ENCODE data around the gene TNFSF15. TPM values are rescaled to one million over a fixed set of nuclear protein-coding genes. Genes with fewer than 3 reads are reported as not detected.
A peak's percentile ranks its signal among the peaks of the same experiment; 100 is the strongest.

The TNFSF15 gene
- polyA plus RNA-seq, 3 donors: 0.07 to 1.1 (median 0.11) TPM

- H4K20me1 ChIP-seq (ENCODE audit: insufficient read depth, low read length): no peaks in the 10 kb centered on the region
- H3K4me1 Mint-ChIP-seq: no peaks in the 10 kb centered on the region
- intact Hi-C loops (cut with micrococcal nuclease): no loop called here
- no peaks in the 10 kb centered on the region for H3K27me3 ChIP-seq (ENCODE audit: control insufficient read depth in 2 of 2, insufficient read depth in 2 of 2, low read length in 2 of 2)
- H3K27ac ChIP-seq (ENCODE audit: low read depth in 1 of 2, low read length in 2 of 2): no peak overlapping the region
- H3K9ac ChIP-seq (ENCODE audit: insufficient read depth, low read length, poor library complexity, severe bottlenecking): no peak overlapping the region
- H3K9me3 Mint-ChIP-seq: no peaks in the 10 kb centered on the region
- H3K36me3 ChIP-seq (replicated peaks in 1 of 2; ENCODE audit: control insufficient read depth in 1 of 2, insufficient read depth in 2 of 2, low read length in 2 of 2): peaks cover 0 to 6% of the 10 kb centered on the region in 2 donors
- no peaks in the 10 kb centered on the region for H3K9me3 ChIP-seq (replicated peaks in 1 of 2; ENCODE audit: control insufficient read depth in 1 of 2, insufficient read depth in 1 of 2, low read length in 2 of 2)
- H3K4me3 Mint-ChIP-seq: no peak overlapping the region
- no peaks in the 10 kb centered on the region for H3K79me2 ChIP-seq (ENCODE audit: insufficient read depth, low read length)
- H3K36me3 Mint-ChIP-seq: no peaks in the 10 kb centered on the region
- no peak overlapping the region for H3K4me2 ChIP-seq (replicated peaks; ENCODE audit: extremely low read depth, low read length, poor library complexity, severe bottlenecking)
- no peak for DNase-seq
- H3K27ac Mint-ChIP-seq: no peak overlapping the region
- H3K4me1 ChIP-seq (ENCODE audit: control insufficient read depth in 1 of 2, insufficient read depth in 2 of 2, low read length in 2 of 2): no peaks in the 10 kb centered on the region
- no peak for TF ChIP-seq CTCF (IDR thresholded peaks at IDR 0.05)
- H3K27me3 Mint-ChIP-seq (ENCODE audit: low read depth in 3 of 3): peaks cover 0 to 2% (median 0%) of the 10 kb centered on the region in 3 donors
- WGBS (ENCODE audit: insufficient coverage): 100% methylated on average over 1 of the region's 6 CpGs
- H3K4me3 ChIP-seq (replicated peaks in 1 of 3; ENCODE audit: low read depth in 2 of 3, low read length in 3 of 3): no peak overlapping the region
- no peak overlapping the region for H2AFZ ChIP-seq (ENCODE audit: insufficient read depth, low read depth, low read length, poor library complexity, severe bottlenecking)
These were observed 21.0 kb downstream of the TNFSF15 start for GRCh38 chr9:114784721-114785279.

- H3K9me3 ChIP-seq (replicated peaks in 1 of 2; ENCODE audit: control insufficient read depth in 1 of 2, insufficient read depth in 1 of 2, low read length in 2 of 2): no peaks in the 10 kb centered on the region
- no peaks in the 10 kb centered on the region for H3K79me2 ChIP-seq (ENCODE audit: insufficient read depth, low read length)
- H3K36me3 ChIP-seq (replicated peaks in 1 of 2; ENCODE audit: control insufficient read depth in 1 of 2, insufficient read depth in 2 of 2, low read length in 2 of 2): no peaks in the 10 kb centered on the region
- intact Hi-C loops (cut with micrococcal nuclease): no loop called here
- H3K9ac ChIP-seq (ENCODE audit: insufficient read depth, low read length, poor library complexity, severe bottlenecking): no peak overlapping the region
- no peak overlapping the region for H3K4me2 ChIP-seq (replicated peaks; ENCODE audit: extremely low read depth, low read length, poor library complexity, severe bottlenecking)
- no peaks in the 10 kb centered on the region for H3K36me3 Mint-ChIP-seq
- no peaks in the 10 kb centered on the region for H3K9me3 Mint-ChIP-seq
- no peak overlapping the region for H3K4me3 ChIP-seq (replicated peaks in 1 of 3; ENCODE audit: low read depth in 2 of 3, low read length in 3 of 3)
- H3K4me3 Mint-ChIP-seq: no peak overlapping the region
- H4K20me1 ChIP-seq (ENCODE audit: insufficient read depth, low read length): no peaks in the 10 kb centered on the region
- DNase-seq: no peak
- peaks cover 0 to 4% (median 0%) of the 10 kb centered on the region in 3 donors for H3K27me3 Mint-ChIP-seq (ENCODE audit: low read depth in 3 of 3)
- TF ChIP-seq CTCF (IDR thresholded peaks at IDR 0.05): no peak
- no peaks in the 10 kb centered on the region for H3K27me3 ChIP-seq (ENCODE audit: control insufficient read depth in 2 of 2, insufficient read depth in 2 of 2, low read length in 2 of 2)
- H2AFZ ChIP-seq (ENCODE audit: insufficient read depth, low read depth, low read length, poor library complexity, severe bottlenecking): no peak overlapping the region
- peak overlapping the region in 1 of 7 donors; percentile 75 for H3K27ac Mint-ChIP-seq
- no peaks in the 10 kb centered on the region for H3K4me1 ChIP-seq (ENCODE audit: control insufficient read depth in 1 of 2, insufficient read depth in 2 of 2, low read length in 2 of 2)
- H3K4me1 Mint-ChIP-seq: peaks cover 2% of the 10 kb centered on the region
- no peak overlapping the region for H3K27ac ChIP-seq (ENCODE audit: low read depth in 1 of 2, low read length in 2 of 2)
These were observed 23.3 kb downstream of the TNFSF15 start for GRCh38 chr9:114782586-114782985.

Data from CD14-positive monocyte (primary cell).